Activated T-cell treated with anti-CD3 and anti-CD28 coated beads for 4 hours (primary cell): Measurements from ENCODE around the gene CDS1.
"Not testable (repeated sequence)": the region's sequence is repeated elsewhere in the genome, so short reads cannot be mapped to it uniquely, and the experiment has no call there.

Source experiments
- DNase-seq: peaks from one replicate; pipeline ENCODE4 v3.0.0-alpha.2; 2020

The CDS1 gene

DNA sequence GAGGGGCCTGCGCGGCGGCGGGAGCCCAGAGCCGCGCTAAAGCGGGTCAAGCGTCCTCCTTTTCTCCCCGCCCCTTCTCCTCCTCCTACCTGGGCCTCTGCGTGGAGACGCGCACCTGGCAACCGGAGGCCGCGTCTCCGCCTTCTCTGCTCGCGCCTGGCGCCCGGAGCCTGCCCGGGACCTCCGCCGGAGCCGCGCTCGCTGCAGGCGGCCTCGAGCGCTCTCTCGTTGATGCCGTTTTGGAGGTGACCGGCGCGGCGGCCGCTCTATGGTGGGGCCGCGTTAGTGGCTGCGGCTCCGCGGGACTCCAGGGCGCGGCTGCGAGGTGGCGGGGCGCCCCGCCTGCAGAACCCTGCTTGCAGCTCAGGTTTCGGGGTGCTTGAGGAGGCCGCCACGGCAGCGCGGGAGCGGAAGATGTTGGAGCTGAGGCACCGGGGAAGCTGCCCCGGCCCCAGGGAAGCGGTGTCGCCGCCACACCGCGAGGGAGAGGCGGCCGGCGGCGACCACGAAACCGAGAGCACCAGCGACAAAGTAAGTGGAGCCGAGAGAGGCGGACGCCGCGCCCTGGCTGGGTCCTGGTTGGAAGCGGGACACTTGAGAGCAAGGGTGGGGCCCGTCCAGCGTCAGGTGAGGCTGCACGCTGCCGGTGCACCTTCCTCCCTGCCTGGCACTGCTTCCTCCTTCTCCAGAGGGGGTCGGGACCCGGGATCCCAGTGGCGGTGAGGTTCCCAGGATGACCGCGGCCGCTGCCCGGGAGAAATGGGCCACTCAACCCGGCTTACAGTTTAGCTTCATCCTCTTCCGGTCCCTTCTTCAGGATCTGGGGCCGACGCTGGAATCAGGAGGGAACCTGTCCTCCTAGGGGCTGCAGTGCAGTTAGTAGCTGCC is at the start of gene CDS1:
Gene CDS1, plus strand, starts transcription at position 140 of the 888 bp plus-strand sequence. Its CDS starts 275 bp downstream, at position 415.
- DNase-seq, result no peak

DNA sequence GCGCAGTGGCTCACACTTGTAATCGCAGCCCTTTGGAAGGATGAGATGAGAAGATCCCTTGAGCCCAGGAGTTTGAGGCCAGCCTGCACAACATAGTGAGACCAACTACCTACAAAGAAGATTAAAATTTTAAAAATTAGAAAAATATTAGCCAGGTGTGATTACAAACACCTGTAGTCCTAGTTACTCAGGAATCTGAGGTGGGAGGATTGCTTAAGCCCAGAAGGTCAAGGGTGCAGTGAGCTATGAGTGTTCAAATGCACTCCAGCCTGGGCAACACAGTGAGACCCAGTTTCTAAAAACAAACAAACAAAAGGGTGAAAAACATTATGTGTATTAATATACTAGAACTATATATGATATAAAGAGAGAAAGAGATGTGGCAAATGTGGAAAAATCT is 47.0 kb upstream of the CDS1 start:
- no peak for DNase-seq

- DNase-seq, result no peak
These were observed 37.8 kb upstream of the CDS1 start for GRCh38 chr4:84545093-84545492.

DNA sequence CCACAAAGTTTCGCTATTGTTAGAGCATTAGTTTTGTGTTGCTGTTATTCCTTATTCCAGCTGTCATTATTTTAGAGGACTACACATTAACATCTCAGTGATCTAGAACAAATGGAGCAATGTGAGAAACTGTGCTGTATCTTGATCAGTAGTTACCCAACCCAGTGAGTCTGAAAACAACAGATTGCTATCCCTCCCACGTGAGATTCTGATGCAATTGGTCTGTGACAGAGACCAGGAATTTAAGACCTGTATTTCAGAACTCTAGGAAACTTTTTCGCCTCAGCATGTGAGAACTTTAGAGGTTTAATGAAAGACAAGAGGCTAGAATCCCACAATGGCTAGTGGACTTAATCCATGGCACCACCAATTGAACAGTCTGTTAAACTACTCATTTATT is 35.7 kb upstream of the CDS1 start:
- no peak for DNase-seq

GRCh38 chr4:84549191-84549590 is 33.7 kb upstream of the CDS1 start:
- DNase-seq, result not testable (repeated sequence)

DNA sequence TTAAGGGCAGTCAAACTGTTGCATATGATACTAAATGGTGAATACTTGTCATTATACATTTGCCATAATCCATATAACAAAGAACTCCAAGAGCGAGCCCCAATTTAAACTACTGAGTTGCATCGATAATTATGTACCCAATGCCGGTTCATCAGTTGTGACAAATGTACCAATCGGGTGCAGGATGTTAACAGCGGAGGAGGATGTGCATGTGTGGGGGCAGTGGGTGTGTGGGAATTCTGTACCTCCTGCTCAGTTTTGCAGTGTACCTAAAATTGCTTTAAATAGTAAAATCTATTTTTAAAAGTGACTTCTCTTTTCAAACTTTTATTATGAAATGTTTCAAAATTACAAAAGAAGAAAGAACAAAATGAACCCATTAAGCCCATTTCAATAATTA is 20.8 kb upstream of the CDS1 start:
- DNase-seq, result no peak

DNA sequence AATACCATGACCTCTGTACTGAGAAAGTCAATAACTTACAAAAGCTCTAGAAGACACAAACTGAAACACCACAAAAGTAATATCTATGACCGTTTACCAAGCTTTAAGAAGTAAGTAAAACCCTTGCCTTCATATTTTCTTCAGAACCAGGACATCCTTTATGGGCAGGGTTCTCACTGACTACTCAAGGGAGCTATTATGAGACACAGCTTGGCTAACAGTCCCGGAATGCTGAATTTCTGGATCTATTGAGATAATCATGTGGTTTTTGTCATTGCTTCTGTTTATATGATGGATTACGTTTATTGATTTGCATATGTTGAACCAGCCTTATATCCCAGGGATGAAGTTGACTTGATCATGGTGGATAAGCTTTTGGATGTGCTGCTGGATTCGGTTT is 19.9 kb upstream of the CDS1 start:
- no peak for DNase-seq

- DNase-seq, result no peak
These were observed 17.0 kb upstream of the CDS1 start for GRCh38 chr4:84565951-84566350.

DNA sequence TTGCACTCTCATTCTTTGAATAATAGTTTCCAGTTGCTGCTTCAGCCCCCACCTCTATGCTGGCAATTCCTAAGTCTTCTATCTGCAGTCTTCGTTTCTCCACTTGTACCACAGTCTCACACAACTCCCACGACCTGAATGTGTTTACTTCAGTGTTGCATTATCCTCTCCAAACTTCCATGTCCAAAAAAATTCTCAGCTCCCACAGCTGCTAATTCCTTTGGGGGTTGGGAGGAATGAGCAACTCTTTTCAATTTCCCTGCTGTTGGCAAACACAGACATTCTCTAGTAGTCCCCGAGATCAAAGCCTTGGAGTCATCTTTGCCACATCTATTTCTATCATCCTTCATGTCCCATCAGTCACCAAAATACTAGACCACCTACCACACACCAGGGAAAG is 14.4 kb upstream of the CDS1 start:
- no peak for DNase-seq

DNA sequence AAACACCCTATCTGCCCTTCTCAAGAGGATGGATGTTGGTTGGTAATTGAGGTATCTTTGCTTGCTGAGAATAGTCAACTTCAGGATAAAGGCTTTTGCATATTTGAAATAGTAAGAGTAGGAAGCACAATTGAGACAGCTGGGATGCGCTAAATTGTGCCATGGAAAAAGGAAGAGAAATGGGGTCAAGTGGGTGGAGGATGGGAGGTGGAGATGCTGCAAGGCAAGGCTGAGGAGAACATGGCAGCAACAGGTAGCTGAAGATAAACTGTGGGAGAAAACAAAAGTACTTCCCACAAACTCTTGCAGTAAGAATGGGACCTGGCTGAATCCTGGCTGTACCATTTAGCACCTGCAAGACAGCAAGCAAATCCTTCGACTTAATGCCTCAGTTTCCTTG is 13.9 kb upstream of the CDS1 start:
- no peak for DNase-seq

GRCh38 chr4:84573385-84574068 is 9.4 kb upstream of the CDS1 start:
- no peak for DNase-seq

DNA sequence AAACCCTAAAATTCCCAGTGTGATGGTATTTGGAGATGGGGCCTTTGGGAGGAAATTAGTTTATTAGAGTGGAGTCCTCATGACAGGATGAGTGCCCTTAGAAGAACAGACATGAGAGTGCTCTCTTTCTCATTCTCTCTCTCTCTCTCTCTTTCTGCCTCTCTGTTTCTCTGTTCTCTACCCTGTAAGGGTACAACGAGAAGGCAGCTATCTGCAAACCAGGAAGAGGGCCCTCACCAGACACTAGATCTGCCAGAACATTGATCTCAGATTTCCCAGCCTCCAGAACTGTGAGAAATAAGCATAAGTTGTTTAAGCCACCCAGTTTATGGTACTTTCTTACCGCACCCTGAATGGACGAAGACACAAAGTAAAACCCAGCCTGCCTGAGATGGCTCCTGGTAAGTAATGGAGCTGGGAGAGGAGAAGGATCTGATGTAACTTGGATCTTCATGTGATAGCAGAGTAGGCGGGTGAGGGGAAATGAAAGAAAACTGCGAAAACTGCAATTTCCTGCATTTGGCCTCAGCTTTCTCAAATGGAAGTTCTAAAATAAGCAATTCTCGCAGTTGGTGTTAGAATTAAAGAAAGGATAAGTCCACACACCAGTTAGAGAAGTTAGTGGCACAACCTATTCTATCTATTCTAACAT is 8.7 kb upstream of the CDS1 start:
- no peak for DNase-seq

GRCh38 chr4:84578540-84579402 is 4.2 kb upstream of the CDS1 start:
- no peak for DNase-seq

DNA sequence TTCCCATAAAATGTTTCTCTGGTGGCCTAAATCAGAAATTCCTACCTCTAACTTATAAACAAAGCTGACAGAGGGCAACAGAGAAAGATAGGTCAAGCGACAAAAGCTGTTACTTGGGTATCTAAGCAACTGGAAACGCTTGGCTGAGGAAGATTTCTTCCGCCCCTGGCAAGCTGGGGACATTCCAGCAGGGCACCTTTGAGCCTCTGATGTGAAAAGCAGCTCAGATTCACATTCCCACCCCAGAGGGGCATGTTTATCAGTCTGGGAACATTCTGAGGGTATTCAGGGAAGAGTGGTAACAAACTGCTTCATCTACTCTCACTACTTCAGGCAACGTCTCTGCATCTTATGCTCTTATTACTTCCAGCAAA is 3.5 kb upstream of the CDS1 start:
- no peak for DNase-seq

DNA sequence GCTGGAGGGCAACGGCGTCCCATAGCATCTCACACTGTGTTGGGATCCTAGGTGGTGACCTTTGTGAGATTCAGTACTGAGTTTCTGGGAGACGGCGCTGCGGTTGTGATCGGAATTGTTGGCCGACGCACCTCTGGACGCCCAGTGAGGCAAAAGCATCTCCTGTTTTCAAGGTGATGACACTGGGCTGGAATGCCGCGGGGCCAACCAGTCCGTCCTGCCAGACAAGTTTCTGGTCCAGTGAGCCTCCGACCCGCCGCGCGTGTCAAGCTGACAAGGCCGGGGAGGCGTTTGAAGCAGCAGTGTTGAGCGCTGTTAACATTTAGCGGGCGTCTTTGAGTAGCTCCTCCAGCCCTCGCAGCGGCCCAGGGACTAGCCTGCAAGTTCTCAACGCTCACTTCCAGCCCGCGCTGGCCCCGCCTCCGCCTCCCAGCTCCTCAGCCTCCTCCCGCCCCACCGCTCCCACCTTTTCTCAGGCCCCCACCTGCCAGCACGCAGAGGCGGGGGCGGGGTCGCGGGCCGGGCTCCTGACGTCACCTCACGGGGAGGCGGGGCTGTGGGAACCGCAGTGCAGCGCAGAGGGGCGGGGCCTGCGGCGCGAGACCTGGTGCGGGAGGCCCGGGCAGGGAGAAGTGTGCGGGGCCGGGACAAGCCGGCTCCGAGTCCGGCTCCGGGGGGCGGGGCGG is 482 bp upstream of the CDS1 start:
- DNase-seq, result peak; percentile 95

GRCh38 chr4:84583876-84584380 is 1.0 kb downstream of the CDS1 start:
- DNase-seq, result no peak

GRCh38 chr4:84585251-84585650 is 2.3 kb downstream of the CDS1 start:
- DNase-seq, result no peak

GRCh38 chr4:84594724-84595123 is 11.8 kb downstream of the CDS1 start:
- DNase-seq, result no peak

DNA sequence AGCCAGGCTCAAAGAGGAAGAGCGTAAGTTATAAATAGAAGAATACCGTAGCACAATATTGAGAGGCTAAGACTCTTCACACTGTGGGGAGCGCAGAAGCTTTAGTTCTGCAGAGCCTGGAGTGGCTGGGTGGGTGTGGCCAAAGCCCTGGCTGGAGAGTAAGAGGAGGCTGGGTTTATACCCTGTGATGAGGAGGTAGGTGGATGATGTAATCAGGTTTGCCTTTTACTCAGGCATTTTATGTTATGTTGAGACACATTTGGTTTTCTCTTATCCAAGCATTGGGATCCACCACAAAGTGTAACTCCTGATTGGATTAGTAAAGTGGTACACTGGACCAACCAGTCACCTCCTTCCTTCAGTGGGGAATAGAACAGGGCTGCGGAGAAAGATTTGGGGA is 13.9 kb downstream of the CDS1 start:
- DNase-seq, result no peak

DNA sequence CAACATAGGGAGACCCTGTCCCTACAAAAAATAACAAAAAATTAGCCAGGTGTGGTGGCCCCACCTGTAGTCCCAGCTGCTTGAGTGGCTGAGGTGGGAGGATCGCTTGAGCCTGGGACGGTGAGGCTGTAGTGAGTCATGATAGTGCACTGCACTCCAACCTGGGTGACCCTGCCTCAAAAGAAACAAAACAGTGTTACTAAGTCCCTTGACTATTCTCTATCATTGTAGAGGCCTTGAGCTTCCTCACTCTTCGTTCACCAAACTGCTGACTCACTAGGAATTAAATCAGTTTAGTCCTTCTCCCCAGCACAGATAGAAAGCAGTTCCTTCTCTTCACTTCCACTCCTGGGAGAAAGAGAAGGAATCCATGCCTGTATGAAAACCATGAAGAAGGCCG is 14.5 kb downstream of the CDS1 start:
- DNase-seq, result no peak

- no peak for DNase-seq
These were observed 23.7 kb downstream of the CDS1 start for GRCh38 chr4:84606645-84607044.

GRCh38 chr4:84611531-84611930 is 28.6 kb downstream of the CDS1 start:
- DNase-seq, result no peak
